RPMI8226 (cell line): ENCODE results near the gene CZIB.
"Not testable (repeated sequence)": the region's sequence is repeated elsewhere in the genome, so short reads cannot be mapped to it uniquely, and the experiment has no call there.

Experiments
- DNase-seq: peaks from one replicate; pipeline ENCODE4 v3.0.0-alpha.2; 2015

CZIB gene

DNA sequence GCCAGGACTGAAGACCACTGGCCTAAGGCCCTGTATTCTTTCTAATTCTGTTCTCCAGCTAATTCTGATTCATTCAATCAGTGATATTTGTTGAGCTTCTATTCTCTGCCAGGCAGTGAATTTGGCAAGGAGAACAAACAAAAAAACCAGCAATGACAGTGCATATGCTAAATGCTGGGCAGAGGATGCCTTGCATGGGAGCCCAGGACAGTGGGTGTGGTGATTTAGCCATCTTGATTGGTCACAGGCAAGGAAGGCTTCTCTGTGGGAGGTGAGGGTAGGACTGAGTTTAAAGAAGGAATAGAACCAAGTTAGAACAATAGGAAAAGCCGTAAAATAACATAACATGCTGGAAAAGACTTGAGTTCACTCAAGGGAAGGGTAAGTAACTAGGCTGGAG lies 33.0 kb downstream of the CZIB start:
- no peak for DNase-seq

DNA sequence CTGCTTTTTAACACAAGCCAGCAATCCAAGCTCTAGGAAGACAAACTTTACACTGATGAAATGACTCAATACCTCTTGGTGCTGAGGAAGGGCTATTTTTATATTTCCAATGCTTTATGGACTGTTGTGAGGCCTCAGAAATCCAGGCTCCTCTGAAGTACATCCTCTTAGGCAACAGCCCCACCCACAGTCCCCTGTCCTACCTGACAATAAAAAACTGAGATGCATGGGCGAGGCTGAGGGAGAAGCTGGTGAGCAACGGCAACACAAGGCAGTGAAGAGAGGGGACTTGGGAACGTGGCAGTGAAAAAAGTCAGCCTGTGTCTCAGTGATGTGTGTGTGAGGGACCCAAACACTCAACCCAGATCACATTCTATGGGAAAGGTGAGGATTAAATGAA lies 33.9 kb downstream of the CZIB start:
- no peak for DNase-seq

DNA sequence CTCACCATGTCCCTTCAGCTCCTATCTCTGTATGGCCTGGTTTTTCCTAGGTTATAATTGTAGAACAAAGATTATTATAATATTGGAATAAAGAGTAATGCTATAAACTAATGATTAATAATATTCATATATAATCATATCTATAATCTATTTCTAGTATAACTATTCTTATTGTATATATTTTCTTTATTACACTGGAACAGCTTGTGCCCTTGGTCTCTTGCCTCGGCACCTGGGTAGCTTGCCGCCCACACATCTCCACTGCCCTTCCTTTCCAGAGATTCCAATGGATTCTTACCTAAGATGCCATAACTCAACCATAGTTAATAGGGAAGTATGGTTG lies 34.5 kb downstream of the CZIB start:
- not testable (repeated sequence) for DNase-seq

DNA sequence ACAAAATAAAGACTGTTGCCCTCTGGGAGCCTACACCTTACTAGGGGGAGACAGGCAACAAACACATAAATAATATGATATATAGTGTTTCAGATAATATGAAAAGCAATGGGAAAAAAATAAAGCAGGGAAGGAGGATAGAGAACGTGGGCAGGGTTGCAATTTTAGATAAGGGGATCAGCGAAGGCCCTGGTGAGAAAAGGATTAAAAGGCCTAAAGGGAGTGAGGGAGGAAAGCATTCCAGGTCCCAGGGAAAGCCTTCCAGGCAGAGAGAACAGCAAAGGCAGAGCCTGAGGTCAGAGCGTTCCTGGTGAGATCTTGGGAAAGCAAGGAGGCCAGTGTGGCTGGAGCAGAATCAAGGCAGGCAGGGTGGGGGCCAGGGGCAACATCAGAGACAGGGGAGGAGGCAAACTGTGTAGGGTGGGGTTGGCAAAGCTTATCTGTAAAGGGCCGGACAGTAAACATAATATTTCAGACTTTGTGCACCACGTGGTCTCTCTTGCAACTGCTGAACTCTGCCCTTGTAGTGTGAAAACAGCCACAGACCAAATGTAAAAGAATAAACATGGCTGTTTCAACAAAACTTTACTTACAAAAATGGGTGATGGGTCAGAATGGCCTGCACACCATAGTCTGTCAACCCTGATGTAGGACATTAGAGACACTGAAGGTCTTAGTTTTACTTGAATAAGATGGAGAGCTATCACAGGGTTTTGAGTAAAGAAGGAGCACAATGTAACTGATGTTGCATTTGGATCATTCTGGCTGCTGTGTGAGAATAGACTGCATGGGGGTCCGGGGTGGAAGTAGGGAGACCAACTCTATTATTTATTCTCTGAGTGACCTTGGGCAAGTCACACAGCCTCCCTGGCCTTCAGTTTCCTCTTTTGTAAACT lies 37.1 kb downstream of the CZIB start:
- DNase-seq: no peak

DNA sequence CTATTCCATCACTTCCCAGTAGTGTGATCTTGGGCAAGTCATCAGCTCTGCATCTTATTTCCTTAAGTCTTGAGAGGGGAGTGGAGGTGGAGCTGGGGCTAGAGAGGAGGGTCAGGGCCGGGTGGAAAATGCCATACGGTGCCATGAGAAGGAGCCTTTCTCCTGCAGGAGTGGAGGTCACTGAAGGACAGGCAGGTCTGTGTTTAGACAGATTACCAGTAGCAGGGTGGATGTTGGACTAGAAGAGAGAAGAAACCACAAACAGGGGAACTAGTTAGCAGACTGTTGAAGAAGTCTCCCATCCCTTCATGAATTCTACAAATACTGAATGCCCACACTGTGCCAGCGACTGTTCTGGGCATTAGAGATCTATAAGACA lies 37.7 kb downstream of the CZIB start:
- no peak for DNase-seq

DNA sequence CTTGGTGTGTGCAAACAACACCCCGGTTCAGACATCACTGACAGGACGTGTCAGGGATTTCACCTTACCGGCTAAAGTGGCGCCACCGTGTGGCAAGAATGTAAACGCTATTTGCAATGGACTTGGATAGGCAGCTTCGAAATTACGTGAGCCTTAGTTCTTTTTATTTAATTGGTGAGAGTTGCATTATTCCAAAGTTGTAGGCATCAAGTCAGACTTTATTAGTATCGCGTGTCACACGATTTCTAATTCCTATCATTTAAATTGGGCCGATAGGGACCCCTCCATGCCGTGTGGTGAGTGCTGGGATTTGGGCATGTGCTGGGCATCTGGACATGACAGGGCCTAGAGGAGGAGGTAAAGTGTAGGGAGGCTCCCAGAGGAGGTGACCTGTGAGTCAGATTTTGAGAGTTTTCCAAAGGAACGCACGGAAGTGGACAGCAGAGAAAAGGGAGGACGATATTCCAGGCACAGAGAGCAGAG lies 38.3 kb downstream of the CZIB start:
- peak; percentile 89 for DNase-seq

DNA sequence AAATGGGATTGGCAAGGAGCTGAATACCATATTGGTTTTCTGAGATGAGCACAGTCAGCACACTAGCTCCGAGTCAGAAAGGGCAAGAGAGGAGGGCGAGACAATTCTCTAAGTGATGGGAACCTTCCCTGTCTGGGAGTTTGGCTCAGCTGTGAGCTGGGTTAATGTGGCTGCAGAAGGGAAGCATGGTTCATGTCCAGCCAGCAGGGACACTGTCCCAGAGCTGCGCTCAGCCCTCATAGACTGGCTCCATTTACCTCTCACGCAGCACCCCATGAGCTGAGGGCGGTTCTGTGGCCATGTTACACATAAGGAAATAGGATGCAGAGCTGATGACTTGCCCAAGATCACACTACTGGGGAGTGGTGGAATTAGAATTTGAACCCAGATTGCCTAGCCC lies 39.5 kb downstream of the CZIB start:
- no peak for DNase-seq

DNA sequence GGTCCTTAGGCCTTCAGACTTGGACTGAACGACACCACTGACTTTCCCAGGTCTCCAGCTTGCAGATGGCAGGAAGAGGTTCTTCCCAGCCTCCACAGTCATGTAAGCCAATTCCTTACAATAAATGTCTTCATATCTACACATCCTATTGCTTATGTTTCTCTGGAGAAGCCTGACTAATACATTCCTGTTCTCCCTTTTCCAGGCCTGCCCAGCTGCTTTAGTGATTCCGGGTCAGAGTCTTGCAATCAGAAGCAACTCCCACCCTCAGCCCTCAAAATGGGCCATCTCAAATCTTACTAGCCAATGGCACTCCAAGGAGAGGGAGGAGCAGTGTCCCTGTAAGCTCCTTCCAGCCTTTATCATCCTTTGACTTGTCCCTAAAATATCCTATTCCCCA lies 40.2 kb downstream of the CZIB start:
- no peak for DNase-seq

DNA sequence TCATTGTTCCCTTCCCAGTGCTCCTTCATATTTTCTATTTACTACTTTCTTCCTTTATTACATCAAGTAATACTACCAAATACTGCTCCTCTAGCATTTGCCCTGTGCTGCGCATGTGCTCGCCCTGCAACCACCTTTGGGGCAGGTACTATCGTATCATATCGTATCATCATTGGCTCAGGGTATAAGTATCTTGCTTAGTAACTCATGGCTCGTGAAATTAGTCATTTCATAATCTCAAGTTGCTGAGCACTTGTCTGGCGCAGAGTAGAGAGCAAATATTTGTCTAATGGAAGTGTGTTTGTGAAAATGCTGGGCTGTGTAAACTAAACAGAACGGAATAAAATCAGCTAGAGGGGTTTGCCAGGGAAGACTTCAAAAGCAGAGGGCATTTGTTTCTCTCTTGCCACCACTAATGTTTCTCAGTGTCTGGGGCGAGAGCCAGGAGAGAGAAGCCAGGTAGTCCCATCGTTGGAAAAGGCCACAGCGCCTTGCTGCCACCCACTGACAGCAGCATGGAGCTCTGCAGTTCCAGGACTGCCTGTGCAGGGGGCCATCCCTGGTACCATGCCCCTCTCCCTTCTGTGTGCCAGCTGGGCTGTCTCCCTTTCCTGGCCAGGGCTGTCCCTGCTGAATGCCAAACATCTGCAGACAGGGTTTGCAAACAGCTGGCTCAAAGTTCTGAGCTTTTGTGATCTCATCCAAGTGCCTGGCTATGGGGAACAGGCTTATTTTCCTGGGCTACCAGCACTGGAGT lies 43.8 kb downstream of the CZIB start:
- no peak for DNase-seq

DNA sequence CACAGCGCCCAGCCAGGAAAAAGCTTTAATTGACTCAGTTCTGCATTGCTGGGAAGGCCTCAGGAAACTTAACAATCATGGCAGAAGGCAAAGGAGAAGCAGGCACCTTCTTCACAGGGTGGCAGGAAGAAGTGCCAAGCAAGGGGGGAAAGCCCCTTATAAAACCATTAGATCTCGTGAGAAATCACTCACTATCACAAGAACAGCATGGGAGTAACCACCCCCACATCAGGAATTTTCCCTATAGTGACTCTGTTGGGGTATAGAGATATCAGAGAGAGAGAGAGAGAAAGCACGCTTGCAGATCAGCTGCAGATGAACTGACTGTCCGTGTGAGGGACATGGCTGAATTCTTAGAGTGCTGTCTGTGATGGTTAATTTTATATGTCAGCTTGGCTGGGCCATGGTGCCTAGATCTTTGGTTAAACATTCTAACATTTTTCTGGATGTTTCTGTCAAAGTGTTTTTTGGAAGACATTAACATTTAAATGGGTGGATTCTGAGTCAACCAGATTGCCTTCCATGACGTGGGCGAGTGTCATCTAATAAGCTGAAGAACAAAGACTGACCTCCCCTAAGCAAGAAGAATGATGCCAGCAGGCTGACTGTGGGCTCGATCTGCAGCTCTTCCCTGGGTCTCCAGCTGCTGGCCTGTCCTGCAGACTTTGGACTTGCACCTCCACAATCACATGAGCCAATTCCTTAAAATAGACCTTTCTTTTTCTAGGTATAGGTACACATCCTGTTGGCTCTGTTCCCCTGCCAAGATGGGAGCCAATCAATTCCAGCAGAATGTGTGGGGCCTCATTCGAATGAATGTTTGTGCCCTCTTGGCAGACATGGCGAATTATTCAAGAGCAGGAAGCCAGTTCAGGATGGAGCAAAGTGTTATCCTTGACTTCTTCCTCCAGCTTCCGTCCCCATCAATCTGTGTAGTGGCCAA lies 45.2 kb downstream of the CZIB start:
- no peak for DNase-seq

DNA sequence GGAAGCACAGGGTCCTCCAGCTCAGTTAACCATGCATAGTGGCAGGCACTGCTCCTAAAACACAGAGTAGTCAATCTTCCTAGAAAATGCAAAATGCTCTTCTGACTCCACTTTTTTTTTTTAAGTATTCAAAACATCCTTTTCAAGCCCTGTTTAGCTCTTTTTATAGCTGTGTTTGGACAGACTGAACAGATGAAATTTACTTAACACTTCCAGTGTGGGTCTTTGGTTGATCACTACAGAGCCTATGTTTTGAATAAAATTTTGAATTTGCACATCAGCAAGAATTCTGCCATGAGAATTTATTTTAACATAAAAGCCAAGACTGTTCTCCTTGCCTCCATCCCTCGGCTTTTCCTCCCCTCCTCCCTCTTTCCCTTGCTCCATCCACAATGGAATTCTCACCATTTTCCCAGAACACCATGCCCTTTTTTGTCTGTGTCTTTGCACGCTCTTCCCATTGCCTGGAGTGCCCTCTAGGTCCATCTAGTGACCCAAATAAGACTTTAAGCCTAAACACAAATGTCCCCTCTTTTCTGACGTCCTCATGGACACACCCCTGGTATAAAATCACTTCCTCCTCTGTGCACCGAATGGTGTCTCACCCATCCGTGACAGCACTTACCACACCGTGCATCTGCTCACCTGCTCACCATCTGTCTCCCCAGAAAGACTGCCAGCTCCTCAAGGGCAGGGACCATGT lies 47.9 kb downstream of the CZIB start:
- peak; percentile 49 for DNase-seq

DNA sequence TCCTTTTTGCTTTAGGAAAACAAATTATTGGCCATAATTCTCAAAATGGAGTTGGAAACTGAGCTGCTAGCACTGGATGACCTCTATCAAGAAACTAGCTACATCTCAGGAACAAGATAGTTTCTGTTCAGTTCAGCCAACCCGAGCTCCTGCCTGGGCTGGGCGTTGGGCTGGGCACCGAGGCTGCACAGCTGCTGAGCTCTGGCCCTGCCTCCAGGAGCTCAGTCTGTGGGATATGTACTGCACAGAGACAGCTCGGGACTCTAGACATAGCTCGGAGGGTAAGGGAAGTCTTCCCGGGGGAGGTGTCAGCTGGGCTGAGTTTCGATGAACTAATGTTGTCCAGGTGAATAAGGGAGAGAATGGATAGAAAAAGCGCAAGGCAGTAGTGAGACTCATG lies 53.5 kb downstream of the CZIB start:
- no peak for DNase-seq

DNA sequence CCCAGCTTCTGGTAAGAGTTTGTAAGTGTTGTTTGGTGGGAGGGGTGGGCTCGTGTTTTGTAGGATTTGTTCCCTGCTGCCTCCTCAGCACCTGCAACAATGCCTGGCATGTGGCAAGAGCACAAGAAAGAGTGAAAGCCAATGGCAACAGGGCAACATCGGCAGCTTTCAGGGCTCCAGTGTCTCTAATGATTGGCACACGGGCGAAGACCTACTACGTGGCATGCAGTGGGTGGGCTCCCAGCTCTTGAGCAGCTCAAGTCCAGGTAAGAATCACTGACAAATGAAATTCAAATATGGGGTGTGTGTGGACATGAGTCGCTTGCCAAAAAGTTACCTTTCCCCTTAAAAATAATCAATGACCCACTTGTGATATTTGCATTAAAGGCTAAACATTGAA lies 54.1 kb downstream of the CZIB start:
- DNase-seq: no peak

DNA sequence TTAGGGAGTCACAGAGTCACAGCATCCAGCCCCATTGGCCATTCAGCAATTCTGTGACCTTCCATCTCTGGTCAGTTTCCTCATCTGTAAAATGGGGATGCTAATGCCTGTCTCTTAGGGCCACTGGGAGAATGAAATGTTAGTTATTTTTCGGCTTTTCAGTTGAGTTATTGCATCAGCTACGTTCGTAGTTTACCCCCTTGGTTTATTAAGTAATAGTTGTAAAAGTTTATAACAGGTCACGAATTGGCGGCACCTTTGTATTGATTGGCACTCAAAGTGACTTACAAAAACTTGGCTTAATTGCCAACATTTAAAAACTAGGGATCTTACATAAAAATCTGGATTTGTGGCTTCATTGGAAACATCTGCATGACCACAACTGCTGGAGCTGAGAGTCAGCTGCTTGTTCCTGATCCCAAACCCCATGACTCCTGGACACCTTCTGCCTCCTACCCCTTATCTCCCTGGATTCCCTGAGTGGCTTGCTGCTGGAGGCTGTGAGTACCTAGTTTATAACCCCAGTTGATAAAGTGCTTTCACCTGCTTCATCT lies 54.9 kb downstream of the CZIB start:
- no peak for DNase-seq
